OCI-LY1 (cell line): ENCODE data around the gene CRISP3.

Source experiments
- H2AFZ ChIP-seq: fragments of 200-600 bp; sonication (generic), shearing (Covaris generic); 2 replicates; pipeline ENCODE4 v1.6.0; 2014; ENCODE audit warnings: antibody characterized with exemption, mild to moderate bottlenecking, low read length
- H3F3A ChIP-seq: fragments of 200-600 bp; sonication (generic), shearing (Covaris generic); 2 replicates; pipeline ENCODE4 v1.6.0; 2014; ENCODE audit warnings: mild to moderate bottlenecking, antibody characterized with exemption, low read length, moderate library complexity; ENCODE audit not compliant: insufficient read depth
- H3K27ac ChIP-seq: fragments of 200-600 bp; sonication (generic); 2 replicates; pipeline ENCODE4 v1.5.1; 2014; ENCODE audit warnings: low read length, mixed run types, mild to moderate bottlenecking, low read depth; ENCODE audit not compliant: poor library complexity, severe bottlenecking
- H3K27me3 ChIP-seq: fragments of 200-600 bp; sonication (generic); 2 replicates; pipeline ENCODE4 v1.6.0; 2014; ENCODE audit warnings: antibody characterized with exemption, mild to moderate bottlenecking, low read length, moderate library complexity; ENCODE audit not compliant: insufficient read depth
- H3K36me3 ChIP-seq: fragments of 200-600 bp; sonication (generic); 2 replicates; pipeline ENCODE4 v1.6.1; 2014; ENCODE audit warnings: mild to moderate bottlenecking, antibody characterized with exemption, low read length, moderate library complexity, mixed read lengths; ENCODE audit not compliant: insufficient read depth
- H3K4me1 ChIP-seq: fragments of 200-600 bp; sonication (generic); 2 replicates; pipeline ENCODE4 v1.5.1; 2014; ENCODE audit warnings: mild to moderate bottlenecking, low read length, moderate library complexity; ENCODE audit not compliant: insufficient read depth, severe bottlenecking
- H3K4me2 ChIP-seq: fragments of 200-600 bp; sonication (generic), shearing (Covaris generic); 2 replicates; pipeline ENCODE4 v1.6.1; 2014; ENCODE audit warnings: low read length
- H3K4me3 ChIP-seq: fragments of 200-600 bp; sonication (generic); 2 replicates; pipeline ENCODE4 v1.5.1; 2014; ENCODE audit warnings: low read length, low read depth, mild to moderate bottlenecking, mixed read lengths; ENCODE audit not compliant: poor library complexity, severe bottlenecking
- H3K79me2 ChIP-seq: fragments of 200-600 bp; shearing (Covaris generic); 2 replicates; pipeline ENCODE4 v1.6.1; 2016; ENCODE audit warnings: mixed run types, low read length, mixed read lengths; ENCODE audit not compliant: insufficient read depth
- H3K9ac ChIP-seq: fragments of 200-600 bp; sonication (generic), shearing (Covaris generic); 2 replicates; pipeline ENCODE4 v1.6.1; 2014; ENCODE audit warnings: mild to moderate bottlenecking, low read length, mixed read lengths
- H3K9me2 ChIP-seq: fragments of 200-600 bp; sonication (generic), shearing (Covaris generic); 2 replicates; pipeline ENCODE4 v1.6.1; 2014; ENCODE audit warnings: low read depth, mild to moderate bottlenecking, low read length, mixed read lengths
- H3K9me3 ChIP-seq: fragments of 200-600 bp; shearing (Covaris generic); 2 replicates; pipeline ENCODE4 v1.6.1; 2014; ENCODE audit warnings: low read length, mixed read lengths
- H4K20me1 ChIP-seq: fragments of 200-600 bp; sonication (generic), shearing (Covaris generic); 2 replicates; pipeline ENCODE4 v1.6.0; 2016; ENCODE audit warnings: mild to moderate bottlenecking, low read length; ENCODE audit not compliant: insufficient read depth
- EZH2 ChIP-seq: fragments of 200-600 bp; sonication (generic), shearing (Covaris generic); IDR thresholded peaks from 2 replicates; pipeline ENCODE4 v1.8.0; 2017; ENCODE audit warnings: borderline replicate concordance, mixed run types, mild to moderate bottlenecking, antibody characterized with exemption, low read length, moderate library complexity, mixed read lengths
- TF ChIP-seq, protein P1 (sequence below): fragments of 200-600 bp; sonication (generic), shearing (Covaris generic); IDR thresholded peaks from 2 replicates; pipeline ENCODE4 v1.5.1; 2017; ENCODE audit warnings: mild to moderate bottlenecking, antibody characterized with exemption, low read length, moderate library complexity, mixed read lengths

Gene CRISP3

DNA sequence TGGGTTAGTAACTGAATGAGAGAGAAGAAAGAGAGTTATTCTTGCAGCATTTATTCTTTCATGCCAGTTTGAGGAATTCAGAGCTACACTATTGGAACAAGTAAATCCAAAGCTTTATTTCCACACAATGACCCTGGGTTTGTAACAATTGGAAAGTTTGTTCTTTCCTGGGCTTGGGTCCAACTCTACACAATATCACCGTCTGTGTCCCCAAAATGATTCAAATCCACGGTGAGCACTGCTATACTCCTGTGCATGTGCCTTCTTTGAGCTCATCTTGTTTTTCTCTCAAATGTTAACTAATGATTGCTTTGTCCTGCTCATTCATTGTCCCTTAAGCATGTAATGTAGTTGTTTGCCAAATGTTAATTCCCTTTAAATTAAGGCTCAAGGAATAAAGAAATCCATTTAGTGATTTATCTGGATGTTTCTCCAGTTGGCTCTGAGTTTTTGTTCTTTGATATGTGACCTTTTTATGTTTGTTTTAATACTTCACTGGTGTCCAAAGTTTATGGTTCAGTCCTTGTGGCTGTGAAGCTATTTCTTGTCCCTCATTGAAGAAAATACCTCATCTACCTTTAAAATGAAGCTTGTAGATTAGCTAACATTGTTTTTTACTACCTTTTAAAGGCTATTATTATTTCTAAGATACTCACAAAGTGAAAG lies 20.5 kb upstream of the CRISP3 start:
- no peaks in the 10 kb centered on the region for H4K20me1 ChIP-seq
- H3K9ac ChIP-seq = no peak overlapping the region
- no peaks in the 10 kb centered on the region for H3K4me1 ChIP-seq
- H3K9me2 ChIP-seq = no peaks in the 10 kb centered on the region
- no peaks in the 10 kb centered on the region for H3K9me3 ChIP-seq
- no peak for TF ChIP-seq EZH2
- TF ChIP-seq, protein P1, sequence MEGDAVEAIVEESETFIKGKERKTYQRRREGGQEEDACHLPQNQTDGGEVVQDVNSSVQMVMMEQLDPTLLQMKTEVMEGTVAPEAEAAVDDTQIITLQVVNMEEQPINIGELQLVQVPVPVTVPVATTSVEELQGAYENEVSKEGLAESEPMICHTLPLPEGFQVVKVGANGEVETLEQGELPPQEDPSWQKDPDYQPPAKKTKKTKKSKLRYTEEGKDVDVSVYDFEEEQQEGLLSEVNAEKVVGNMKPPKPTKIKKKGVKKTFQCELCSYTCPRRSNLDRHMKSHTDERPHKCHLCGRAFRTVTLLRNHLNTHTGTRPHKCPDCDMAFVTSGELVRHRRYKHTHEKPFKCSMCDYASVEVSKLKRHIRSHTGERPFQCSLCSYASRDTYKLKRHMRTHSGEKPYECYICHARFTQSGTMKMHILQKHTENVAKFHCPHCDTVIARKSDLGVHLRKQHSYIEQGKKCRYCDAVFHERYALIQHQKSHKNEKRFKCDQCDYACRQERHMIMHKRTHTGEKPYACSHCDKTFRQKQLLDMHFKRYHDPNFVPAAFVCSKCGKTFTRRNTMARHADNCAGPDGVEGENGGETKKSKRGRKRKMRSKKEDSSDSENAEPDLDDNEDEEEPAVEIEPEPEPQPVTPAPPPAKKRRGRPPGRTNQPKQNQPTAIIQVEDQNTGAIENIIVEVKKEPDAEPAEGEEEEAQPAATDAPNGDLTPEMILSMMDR = no peak
- no peak overlapping the region for H3K4me2 ChIP-seq
- H3K36me3 ChIP-seq = no peaks in the 10 kb centered on the region
- no peak overlapping the region for H2AFZ ChIP-seq
- H3K27me3 ChIP-seq = no peaks in the 10 kb centered on the region
- no peak overlapping the region for H3K4me3 ChIP-seq
- no peak overlapping the region for H3K27ac ChIP-seq
- H3F3A ChIP-seq = no peaks in the 10 kb centered on the region
- no peaks in the 10 kb centered on the region for H3K79me2 ChIP-seq

DNA sequence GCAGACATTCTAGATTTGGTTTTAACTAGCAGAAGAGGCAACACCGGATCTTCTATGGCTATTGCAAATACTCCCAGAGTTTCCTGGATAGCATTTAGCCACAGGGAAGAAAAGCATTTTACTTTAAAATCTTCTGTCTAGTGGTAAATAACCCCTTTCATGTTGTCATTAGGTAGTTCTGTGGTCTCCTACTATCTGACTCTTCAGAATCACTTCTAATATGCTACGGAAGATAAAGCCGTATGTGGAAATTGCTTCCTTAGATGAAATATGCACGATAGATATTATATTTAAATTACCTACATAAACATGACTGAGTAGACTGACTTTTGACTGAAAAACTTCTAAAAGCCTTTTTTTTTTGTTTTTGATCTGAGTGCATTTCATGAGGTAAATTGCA lies 759 bp downstream of the CRISP3 start:
- Histone ChIP-seq H3K79me2 (no peaks in the 10 kb centered on the region), H3K36me3 (no peaks in the 10 kb centered on the region), H3K9me3 (no peaks in the 10 kb centered on the region), H3K4me2 (no peak overlapping the region), H3K27ac (no peak overlapping the region), H3K27me3 (no peaks in the 10 kb centered on the region), H3K4me3 (no peak overlapping the region), H3K9ac (no peak overlapping the region), H2AFZ (no peak overlapping the region), H3F3A (no peaks in the 10 kb centered on the region), H4K20me1 (no peaks in the 10 kb centered on the region), H3K9me2 (no peaks in the 10 kb centered on the region), H3K4me1 (no peaks in the 10 kb centered on the region)
- TF ChIP-seq, protein P1 = no peak
- no peak for TF ChIP-seq EZH2

DNA sequence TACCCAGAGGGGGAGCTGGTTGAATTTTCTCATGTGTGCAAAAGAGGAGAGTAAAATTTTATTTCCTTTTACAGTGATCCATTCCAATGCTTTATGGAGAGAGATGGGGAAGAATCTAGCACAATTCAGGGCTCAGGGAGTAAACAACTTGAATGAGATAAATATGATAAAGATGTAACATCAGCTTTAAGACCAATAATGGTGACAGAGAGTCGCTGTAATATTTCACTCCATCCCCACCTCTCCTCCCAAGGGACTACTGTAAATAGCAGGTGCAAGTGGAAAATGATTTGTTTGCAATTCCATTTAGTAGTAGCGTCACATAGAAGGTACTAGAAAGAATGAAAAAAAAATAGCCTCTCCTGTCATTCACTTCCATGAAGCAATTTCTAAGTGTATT lies 4.8 kb downstream of the CRISP3 start:
- Histone ChIP-seq H4K20me1 (no peaks in the 10 kb centered on the region), H3K9ac (no peak overlapping the region), H3K4me1 (no peaks in the 10 kb centered on the region), H3K4me3 (no peak overlapping the region), H3K9me3 (no peaks in the 10 kb centered on the region), H3K9me2 (no peaks in the 10 kb centered on the region), H3F3A (no peaks in the 10 kb centered on the region), H3K27ac (no peak overlapping the region), H3K27me3 (no peaks in the 10 kb centered on the region), H3K4me2 (no peak overlapping the region), H2AFZ (no peak overlapping the region), H3K36me3 (no peaks in the 10 kb centered on the region), H3K79me2 (no peaks in the 10 kb centered on the region)
- TF ChIP-seq EZH2 = no peak
- TF ChIP-seq, protein P1 = no peak
